Measurements from ENCODE around the gene HYAL3.

DNA sequence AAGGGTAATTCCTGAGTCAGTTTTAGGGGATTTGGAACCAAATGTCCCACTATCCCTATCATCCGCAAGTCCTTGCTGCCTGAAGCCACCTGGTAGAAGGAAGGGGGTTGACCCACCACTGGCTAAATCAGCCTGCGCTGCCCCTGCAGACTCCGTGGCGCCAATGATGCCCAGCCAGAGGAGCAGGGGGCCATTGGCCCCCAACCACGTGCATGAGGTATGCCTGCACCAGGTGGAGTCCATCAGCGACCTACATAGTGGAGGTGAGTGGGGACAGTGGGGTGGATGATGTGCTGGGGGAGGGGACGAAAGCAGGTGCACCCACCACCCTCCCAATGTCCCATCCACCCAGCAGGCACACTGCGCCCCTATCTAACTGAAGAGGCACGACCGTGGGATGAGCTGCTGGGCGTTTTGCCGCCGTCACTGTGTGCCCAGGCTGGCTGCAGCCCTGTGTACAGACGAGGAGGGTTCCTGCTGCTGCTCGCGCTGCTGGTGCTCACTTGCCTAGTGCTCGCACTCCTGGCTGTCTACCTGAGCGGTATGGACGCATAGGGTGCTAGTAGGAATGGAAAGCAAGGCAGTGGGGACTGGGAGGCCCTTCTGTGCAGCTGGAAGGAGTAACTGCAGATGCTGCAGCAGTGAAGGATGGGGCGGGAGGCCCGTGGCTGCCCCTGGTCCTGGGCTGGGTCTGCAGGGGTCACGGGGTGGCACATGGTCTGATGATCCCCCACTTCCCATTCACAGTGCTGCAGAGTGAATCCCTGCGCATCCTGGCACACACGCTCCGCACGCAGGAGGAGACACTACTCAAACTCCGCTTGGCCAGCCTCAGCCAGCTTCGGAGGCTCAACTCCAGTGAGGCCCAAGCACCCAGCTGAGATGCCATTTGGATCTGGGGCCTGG is 12.6 kb downstream of the HYAL3 start:
- TF ChIP-seq, protein P1, sequence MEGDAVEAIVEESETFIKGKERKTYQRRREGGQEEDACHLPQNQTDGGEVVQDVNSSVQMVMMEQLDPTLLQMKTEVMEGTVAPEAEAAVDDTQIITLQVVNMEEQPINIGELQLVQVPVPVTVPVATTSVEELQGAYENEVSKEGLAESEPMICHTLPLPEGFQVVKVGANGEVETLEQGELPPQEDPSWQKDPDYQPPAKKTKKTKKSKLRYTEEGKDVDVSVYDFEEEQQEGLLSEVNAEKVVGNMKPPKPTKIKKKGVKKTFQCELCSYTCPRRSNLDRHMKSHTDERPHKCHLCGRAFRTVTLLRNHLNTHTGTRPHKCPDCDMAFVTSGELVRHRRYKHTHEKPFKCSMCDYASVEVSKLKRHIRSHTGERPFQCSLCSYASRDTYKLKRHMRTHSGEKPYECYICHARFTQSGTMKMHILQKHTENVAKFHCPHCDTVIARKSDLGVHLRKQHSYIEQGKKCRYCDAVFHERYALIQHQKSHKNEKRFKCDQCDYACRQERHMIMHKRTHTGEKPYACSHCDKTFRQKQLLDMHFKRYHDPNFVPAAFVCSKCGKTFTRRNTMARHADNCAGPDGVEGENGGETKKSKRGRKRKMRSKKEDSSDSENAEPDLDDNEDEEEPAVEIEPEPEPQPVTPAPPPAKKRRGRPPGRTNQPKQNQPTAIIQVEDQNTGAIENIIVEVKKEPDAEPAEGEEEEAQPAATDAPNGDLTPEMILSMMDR (conservative IDR thresholded peaks at IDR 0.05) = no peak
- TF ChIP-seq EZH2 (IDR thresholded peaks at IDR 0.05; ENCODE audit: low read depth) = no peak

Measured in PC-9 (cell line).